ENCODE data around the gene ATP8B1.

- TF ChIP-seq JUNB (IDR thresholded peaks at IDR 0.05) (no peak), JUN (IDR thresholded peaks at IDR 0.05) (no peak), ESRRA (IDR thresholded peaks at IDR 0.05; ENCODE audit: borderline replicate concordance, low read length) (no peak), MAX (IDR thresholded peaks at IDR 0.05) (no peak)
These were observed 94.8 kb downstream of the ATP8B1 start for GRCh38 chr18:57708288-57708687.

Data from A549 (cell line).